NOMO-1 (cell line): ENCODE results near the gene TBL3.
"Not testable (repeated sequence)": the region's sequence is repeated elsewhere in the genome, so short reads cannot be mapped to it uniquely, and the experiment has no call there.

Source experiments
- DNase-seq, 2 experiments: peaks; one replicate each; lab custom pipeline; 2025; ENCODE audit not compliant: unreplicated experiment in 2 of 2; lab: John Stamatoyannopoulos, UW

TBL3 gene

DNA sequence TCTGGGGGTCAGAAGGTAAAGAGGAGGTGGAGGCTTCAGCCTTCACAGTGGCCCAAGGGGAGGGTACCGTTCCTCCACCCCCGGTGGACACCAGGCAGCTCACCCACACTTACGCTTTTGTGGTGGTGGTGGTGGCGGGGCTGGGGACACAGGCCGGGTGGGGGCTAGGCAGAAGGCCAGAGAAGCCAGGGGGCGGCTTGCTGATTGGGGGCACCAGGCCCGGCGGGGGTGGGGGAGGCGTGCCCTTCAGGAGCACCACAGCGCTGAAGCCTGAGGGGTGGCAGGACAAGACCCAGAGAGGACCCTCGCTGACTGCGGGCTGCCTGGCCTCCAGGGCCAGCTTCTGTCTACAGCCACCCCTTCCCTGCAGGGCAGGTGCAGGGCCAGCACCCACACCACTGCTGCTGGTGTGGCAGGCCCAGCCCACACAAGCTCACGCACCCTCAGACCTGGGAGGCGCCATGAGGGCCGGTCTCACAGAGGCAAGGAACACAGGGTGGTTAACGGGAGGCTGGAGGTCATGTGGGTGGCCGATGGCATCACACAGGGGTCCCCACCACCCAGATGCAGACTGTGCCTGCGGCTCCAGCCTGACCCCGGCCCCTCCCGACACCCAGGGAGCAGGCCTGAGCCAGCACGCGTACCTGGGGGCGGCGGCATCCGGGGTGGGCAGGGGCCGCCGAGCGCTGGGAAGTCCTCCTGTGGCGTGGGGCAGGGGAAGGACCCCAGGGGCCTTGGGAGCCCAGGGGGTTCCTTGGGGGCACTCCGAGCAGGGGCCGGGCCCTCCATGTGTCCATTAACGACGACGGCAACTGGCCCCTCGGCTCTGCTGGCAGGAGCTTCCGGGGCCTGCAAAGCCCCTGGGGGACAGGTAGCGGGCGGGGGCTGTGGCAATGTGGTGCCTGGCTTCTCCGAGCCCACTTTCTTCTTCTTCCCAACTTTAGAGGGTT lies 27.3 kb downstream of the TBL3 start:
- no peak for DNase-seq

DNA sequence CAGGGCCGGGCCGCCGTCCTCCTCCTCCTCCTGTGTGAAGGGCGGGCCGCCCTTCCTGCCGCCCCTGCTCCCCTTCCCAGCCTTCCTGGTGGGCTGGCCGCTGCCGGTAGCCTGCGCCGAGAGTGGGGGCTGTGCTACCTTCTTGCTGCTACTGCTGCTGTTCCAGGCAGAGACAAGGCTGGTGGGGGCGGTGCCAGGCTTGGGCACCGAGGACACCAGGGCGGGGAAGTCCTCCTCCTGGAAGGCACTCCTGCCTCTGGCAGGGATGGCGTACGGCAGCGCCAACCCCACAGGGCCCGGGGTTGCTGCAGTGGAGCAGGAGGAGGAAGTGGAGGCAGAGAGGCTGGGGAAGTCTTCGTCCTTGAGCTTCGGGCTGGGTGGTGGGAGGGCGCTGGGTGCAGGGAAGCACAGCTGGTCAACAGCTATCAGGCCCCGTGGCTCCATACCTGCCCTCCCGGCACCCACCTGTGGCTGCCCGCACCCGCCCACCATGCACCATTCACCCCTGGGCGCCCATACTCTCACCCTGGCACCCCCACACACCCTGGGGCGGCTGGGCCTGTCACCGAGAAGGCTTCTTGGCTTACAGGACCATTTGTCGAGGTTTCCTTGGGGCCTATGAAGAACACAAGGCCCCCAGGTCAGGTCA lies 28.1 kb downstream of the TBL3 start:
- DNase-seq, result no peak

DNA sequence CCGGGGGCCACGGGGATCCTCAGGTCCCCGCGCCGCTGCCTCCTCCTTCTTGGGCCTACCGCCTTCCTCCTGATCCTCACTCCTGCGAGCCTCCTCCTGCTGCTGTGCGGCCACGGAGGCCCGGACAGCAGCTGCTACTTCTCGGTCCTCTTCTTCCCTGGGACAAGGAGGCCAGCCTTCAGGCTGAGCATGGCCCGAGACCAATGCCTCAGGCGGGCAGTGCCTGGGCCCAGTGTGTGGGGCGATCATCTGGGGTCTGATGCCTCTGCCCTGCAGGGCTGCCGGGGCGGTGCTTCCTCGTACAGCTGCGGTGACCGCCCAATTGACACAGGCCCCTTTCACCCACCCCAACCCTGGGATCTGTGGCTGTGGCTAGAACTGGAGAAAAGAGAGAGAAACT lies 29.2 kb downstream of the TBL3 start:
- no peak for DNase-seq

DNA sequence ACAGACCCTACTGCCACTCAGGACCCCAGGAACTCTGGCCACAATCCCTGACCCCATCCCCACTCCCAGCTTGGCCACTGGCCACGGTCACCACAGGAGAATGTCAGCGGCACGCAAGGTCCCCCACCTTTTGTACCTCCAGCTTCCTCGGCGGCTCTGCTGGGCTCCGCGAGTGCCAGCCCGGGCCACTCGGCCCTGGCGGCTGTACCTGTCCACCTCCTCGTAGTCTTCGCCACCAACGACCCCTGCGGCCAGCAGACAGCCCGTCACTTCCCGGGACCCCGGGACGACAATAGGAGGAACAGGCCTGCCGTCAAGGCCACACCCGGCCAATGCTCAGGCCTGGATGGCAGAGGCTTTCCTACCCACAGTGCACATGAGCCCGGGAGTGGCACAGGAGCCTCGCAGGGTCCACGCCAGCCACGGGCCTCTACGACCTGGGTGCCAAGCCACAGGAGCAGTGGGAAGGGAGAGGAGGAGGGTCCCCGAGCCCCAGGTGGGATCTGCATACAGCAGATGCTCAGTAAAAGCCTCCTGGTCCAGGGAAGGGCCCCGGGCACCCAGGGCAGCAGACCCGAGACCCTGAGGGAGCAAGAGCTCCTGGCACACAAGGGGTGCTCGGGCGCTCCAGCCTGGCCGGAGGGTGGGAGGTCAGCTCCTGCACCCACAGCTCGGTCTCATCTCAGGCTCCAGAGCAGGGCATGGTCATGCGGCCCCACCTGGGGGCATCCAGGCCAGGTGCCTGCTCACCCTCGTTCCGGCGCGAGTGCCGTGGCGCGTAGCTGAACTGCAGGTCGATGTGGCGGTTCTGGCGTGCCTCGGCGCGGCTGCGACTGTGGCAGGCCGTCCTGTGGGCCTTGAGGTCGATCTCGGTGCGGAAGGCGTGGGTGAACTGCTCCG lies 29.9 kb downstream of the TBL3 start:
- DNase-seq, result no peak

DNA sequence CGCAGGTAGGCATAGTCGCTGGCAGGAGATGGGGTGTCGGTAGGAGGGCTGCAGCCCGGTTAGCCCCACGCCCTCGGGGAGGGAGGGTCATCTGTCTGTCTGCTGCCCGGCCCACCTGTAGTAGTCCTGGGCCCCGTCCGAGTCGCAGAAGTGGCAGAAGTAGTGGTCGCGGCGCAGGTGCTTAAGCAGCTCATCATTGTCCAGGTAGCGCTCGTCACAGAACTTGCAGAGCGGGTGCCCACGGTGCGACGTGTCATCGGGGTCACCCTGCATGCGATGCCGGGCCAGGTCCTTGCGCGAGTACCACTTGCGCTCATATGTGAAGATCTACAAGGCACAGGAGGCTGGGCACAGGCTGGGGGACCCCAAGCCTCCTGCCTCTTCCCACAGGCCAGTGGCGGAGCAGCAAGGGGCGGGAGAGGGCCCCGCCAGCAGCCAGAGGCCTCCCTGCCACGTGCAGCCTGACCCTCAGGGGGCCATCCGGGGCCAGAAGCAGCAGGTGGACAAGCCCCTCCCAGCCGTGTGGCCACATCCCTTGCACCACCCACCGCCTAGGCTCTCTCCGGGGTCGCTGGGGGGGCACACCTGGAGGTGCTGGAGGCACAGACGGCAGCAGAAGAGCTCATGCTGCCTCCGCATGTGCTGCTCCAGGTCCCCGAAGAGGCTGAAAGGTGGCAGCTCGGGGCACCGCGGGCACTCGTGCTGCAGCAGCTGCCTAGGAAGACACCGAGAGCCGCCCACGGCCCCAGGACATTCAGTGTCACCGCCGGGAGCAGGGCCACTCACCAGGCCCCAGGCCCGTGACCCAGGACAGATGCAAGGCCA lies 30.8 kb downstream of the TBL3 start:
- DNase-seq, result no peak

DNA sequence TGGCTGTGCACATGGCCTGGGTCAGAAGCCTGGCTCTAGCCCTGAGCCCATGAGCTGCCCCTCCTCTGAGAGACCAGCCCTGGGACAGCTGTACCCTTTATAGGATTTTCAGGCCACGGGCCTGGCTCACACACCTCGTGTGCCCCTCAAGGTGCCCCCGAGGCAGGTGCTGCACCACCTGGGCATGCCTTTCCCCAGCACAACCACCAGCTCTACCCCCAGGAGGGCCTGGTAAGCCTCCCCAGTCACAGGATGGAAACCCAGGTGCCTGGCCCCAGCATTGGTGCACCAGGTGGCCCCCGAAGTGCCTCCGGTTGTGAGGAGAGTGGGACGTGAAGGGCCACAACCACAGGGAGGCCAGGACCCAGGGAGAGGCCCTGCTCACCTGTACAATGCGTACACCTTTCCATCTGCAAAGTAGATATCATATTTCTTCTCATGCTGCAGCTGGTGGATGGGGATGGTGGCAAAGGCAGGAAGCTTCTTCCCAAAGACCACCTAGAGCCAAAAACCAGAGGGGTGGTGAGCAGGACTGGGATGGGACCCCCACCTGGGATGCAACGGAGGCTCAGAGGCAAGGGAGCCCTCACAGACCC lies 31.5 kb downstream of the TBL3 start:
- DNase-seq, result no peak

DNA sequence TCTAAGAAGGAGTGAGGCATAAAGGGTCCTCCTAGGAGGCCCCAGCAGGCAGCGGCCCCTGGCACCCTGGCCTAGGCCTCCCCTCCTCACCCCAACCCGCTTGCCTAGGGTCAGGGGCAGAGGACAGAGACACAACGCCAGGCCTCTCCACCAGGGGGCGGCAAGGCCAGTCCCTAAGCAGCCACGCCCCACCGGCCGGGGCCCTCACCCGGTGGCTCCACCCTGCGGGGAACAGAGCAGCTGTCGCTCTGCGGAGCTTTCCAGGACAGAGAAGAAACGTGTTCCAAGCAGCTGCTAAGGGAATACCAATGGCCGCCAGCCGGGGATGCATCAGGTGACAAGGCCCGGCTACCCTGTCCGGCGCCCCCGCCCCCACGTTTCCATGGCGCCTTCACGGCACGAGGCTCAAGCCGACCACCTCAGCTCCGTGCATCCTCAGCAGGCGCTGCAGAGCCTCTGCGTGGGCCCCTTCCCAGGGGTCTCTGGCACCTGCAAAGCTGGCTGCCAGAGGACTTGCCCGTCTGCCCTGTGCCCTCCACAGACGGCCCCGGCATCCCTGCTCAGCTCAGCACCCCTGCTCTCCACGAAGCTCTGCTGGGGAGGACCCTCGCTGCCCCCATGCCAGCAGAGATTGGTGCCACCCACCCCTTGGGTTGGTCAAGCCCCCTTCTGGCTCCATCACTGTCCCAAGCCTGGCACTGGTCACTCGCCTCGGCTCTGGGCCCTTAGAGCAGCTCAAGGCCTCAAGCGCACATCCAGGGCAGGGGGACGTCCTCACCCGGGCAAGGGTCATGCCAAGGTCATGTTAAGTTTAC lies 32.2 kb downstream of the TBL3 start:
- peak; percentile 77 to 83 for DNase-seq

DNA sequence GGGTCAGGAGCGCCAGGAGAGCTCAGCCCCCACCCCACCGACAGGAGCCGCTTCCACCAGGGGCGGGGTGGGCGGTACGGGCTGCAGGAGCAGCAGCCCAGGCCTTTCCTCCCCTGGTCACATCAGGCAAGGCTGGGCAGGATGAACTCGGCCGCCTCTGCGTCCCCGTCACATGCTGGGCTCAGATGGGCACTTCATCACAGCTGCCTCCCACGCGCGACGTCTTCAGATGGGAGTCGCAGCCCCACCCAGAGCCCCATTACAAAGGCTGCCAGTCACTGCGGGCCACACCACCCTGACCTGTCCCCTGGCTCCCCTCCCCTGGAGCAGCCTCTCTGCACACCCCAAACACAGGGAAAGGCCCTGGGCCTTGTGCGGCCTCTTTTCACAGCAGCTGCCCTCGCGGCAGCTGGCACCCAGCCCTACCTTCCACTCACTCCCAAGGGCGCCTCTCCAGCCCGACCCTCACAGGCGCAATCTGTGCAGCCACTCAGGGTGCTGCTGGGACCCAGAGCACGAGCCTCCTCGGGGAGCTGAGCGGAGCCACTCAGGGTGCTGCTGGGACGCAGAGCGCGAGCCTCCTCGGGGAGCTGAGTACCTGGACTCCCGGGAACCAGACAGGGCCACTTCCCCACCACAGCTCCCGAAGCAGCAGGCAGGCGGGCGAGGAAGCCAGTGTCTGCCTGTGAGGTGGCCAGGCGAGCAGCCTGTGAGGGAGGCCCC lies 33.1 kb downstream of the TBL3 start:
- no peak for DNase-seq

DNA sequence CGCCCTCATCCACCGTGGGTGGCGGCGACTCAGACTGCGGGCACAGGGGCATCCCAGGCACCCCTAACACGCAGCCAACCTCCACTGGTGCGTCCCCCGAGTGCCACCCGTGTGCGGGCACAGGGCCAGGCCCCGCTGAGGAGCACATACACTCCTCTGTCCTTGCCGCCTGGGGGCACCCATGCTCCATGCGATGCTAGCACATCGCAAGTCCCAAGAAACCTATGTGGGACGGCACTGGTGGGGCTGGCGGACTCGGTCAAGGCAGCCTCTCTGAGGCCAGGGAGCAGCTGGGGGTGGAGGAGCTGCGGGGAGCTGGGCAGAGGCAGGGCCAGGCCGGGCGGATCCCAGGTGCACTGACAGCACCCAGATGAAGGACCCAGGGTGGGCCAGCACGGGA lies 33.8 kb downstream of the TBL3 start:
- no peak for DNase-seq

DNA sequence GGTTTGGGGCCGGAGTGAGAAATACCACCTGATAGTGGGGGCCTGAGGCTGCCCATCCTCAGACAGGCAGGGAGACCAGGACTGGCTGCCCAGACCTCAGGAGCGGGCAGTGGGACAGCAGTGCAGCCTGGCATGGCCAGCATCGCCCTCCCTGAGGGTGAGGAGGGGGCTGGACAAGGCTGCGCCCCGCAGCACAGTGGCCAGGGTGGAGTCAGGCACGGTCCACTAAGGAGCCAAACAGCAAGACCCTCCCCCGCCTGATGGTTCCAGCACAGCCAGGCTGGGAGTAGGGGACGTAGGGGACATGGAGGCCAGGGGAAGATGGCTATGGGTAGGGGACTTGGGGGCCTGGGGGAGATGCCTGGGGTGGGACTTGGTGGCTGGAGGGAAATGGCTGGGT lies 34.5 kb downstream of the TBL3 start:
- DNase-seq, result no peak

DNA sequence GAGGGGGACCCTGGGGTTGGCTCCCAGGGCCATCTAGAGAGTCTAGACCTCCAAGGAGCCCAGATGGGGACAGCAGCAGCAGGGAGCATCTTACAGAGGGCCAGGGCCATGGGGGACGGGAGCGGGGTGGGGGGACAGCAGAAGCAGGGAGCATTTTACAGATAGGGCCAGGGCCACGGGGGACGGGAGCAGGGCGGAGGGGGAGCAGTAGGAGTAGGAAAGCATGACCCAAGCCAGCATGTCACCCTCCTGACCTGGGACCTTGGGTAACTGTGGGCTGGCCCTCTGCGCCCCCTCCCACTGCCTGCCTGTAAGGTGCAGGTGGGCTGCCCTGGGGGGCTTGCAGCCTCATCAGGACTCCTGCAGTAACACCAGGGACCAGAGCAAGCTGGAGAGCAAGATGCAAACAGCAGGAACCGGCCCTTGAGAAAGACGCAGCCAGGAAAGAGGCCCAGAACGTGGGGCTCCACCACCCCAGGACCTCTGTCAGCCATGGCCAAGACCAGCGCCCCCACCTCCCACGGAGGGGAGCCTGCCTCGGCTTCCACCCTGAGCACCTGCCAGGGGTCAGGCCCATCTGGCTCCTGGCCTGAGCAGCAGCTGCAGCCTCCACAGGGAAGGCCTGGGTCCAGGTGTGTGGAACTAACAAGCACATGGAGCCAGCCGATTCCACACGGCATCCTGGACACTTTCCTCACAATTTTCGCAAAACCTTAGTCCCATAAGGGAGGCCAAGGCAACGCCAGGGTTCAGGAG lies 35.4 kb downstream of the TBL3 start:
- no peak for DNase-seq

DNA sequence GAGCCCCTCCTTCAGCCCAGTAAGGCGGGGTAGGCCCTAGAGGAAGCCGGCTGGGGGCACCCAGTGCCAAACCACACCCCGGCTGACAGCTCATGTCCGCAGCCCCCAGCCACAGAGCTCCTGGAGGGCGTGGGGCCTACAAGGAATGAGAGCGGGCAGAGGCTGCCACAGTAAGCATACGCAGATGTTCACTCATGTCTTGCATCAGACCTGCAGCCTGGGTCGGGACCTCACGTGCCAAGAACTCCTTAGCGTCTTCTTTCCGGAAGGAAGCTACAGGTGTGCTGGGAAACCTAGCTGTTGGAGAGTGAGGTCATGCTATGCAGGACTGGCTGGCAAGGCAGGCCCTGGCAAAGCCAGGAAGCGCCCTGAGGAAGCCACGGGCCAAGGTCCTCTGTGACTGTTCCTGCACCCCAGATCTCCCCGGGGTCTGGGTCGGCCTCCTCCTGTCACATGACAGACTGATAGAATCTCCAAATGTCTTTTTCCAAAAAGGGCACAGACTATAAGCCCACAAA lies 36.2 kb downstream of the TBL3 start:
- peak; percentile 16 to 27 for DNase-seq

DNA sequence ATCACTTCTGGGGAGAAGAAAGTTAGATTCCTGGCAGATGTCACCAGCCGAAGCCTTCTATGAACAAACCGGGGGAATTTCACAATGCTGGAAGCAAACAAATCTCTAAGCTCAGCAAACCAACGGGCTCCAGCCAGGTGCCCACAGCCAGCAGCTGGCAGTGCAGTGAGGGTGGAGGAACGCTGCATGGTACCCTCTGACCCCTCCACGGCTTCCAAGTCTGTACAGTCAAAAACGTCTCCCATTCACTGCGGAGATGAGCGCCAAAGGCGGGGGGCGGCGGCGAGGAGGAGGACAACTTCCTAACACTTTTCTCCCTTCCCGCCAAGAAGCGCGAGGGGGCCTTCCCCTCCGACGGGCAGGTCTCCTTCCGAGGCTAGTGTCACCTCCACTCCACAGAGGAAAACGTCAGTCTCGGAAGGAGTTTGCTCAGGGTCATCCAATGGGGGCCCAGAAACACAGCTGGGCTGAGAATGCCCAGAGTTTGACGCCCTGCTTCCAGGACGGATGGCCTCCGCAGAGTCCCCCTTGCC lies 36.8 kb downstream of the TBL3 start:
- peak; percentile 24 to 41 for DNase-seq

DNA sequence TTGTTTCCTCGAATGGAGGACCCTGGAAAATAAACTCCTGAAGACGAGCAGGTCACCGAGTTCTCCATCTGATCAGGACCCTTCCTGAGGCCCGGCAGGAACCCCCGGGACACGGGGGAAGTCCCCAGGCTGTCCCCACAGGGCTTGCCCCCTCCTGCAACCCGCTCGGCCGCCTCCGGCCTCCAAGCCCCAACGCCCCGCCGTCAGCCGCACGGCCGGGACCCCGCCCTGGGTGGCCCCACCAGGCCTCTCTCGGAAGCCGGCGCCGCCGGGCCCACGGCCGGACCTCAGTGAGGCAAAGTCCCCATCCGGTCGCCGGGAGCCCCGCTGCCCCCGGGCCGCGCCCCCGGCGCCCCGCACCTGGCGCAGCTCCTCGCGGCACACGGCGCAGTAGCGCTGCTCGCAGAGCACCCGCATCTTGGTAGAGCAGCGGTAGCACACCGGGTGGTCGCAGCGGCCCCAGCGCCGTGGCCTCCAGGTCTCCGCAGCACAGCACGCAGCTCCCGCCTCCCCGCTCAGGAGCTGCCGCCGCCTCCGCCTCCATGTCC lies 37.4 kb downstream of the TBL3 start:
- DNase-seq, result no peak

DNA sequence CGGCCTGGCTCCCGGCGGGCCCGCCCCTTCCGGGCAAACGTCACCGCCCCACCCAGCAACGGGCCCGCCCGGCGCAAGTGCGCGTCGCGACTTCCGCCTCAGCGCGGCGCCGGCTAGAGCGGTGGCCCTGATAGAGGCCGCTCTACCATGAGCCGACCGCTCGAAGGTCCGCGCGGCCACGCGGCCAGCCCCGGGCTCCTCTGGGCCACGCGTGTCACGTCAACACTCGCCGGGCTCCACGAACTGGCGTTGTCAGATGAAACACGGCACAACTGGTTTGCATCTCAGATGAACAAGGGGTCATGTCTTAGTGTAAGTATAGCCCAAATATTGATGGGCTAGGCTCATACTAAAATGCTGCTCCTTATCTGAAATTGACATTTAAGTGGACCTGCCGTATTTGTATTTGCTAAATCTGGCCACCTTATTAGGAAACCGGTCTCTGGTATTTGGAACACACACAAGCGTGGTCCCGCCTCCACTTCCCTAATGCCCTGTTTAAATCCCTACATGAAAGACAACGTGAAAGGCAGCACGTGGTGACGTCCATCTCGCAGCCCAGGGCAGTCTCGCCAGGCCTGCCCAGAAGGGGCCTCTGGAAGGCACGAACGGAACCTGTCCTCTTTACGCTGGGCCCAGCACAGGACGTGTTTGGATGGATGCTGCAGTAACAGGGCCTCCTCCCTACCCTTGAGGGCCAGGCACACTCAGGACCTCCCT lies 38.1 kb downstream of the TBL3 start, which contains the start of gene ZNF598:
Gene ZNF598, minus strand, starts transcription at position 31 of the 720 bp plus-strand sequence.
- DNase-seq, result peak; percentile 65 to 80

DNA sequence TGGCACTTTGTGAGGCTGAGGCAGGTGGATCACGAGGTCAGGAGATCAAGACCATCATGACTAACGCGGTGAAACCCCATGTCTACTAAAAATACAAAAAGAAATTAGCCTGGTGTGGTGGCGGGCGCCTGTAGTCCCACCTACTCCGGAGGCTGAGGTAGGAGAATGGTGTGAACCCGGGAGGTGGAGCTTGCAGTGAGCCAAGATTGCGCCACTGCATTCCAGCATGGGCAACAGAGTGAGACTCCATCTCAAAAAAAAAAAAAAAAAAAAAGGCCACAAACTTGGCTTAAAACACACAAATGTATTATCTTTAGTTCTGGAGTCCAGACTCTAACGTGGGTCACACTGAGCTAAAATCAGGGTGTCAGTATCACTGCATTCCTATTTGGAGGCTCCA lies 39.9 kb downstream of the TBL3 start:
- DNase-seq, result not testable (repeated sequence)
